HUES64 (cell line): Measurements from ENCODE around the gene RPL28.
A peak's percentile ranks its signal among the peaks of the same experiment; 100 is the strongest.

ENCODE experiments used
- H3K27ac ChIP-seq: 2 replicates; pipeline ENCODE4 v1.7.0; 2013; ENCODE audit warnings: low read depth, low read length, inconsistent platforms
- H3K27me3 ChIP-seq: 2 replicates; pipeline ENCODE4 v1.6.1; 2013; ENCODE audit warnings: mild to moderate bottlenecking, low read length; ENCODE audit not compliant: insufficient read depth
- H3K36me3 ChIP-seq: 2 replicates; pipeline ENCODE4 v1.6.1; 2013; ENCODE audit warnings: mild to moderate bottlenecking, low read length; ENCODE audit not compliant: insufficient read depth
- H3K4me1 ChIP-seq: 2 replicates; pipeline ENCODE4 v1.6.1; 2013; ENCODE audit warnings: mild to moderate bottlenecking, low read length, moderate library complexity; ENCODE audit not compliant: insufficient read depth
- H3K4me3 ChIP-seq: 2 replicates; pipeline ENCODE4 v1.5.1; 2013; ENCODE audit warnings: mild to moderate bottlenecking, low read length, moderate library complexity
- H3K9ac ChIP-seq: 2 replicates; pipeline ENCODE4 v1.6.1; 2013; ENCODE audit warnings: mild to moderate bottlenecking, low read depth, low read length
- H3K9me3 ChIP-seq: 2 replicates; pipeline ENCODE4 v1.6.1; 2013; ENCODE audit warnings: low read depth, low read length; ENCODE audit not compliant: insufficient read depth
- WGBS: fragments of 150-250, 120-280 bp; methylation state at CpG from one replicate; pipeline ENCODE4 v1.1.7; 2013; ENCODE audit warnings: missing lambda C conversion rate; 5-methylcytosine and 5-hydroxymethylcytosine counted together

The RPL28 gene

DNA sequence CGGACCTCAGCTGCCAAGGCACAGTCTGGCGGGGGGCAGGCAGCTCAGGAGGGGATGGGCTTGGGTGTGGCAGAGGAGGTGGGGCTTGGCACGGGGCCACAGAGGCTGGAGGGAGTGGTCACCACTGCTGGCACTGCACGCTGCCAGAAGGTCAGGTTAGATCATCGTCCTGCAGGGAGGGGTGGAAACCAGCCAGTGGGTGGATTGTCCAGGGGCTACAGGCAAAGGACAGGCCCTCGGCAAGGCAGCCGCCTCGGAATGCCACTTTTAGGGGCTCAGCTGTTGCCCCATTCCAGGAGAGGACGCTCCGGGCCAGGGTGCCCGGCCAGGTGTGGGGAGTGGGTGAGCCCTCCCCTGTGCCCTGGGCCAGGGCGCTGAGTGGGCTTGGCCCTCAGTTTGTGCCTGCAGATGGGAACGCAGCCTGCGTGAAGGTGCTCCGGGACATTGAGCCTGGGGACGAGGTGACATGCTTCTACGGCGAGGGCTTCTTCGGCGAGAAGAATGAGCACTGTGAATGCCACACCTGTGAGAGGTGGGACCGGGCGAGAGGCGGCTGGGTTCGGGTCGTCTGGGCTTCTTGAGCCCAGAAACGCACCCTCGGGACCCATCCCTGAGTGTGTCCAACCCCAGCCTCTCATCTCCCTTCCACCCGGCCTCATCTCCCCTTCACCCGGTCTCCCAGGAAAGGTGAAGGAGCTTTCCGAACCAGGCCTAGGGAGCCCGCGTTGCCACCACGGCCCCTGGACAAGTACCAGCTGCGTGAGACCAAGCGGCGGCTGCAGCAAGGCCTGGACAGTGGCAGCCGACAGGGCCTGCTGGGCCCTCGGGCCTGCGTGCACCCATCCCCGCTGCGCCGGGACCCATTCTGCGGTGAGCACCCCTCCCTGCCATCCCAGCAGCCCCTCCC lies 39.7 kb upstream of the RPL28 start:
- peaks cover 28% of the 10 kb centered on the region for H3K4me1 ChIP-seq
- WGBS: 93% methylated on average over 43 of the region's 43 CpGs
- H3K27ac ChIP-seq: 0 out of 2 replicates have a peak overlapping the region, but pooled peaks have one; percentile 18
- H3K36me3 ChIP-seq: peaks cover 21% of the 10 kb centered on the region
- no peaks in the 10 kb centered on the region for H3K9me3 ChIP-seq
- H3K27me3 ChIP-seq: 0 out of 2 replicates have a peak, but pooled peaks cover under 1% of the 10 kb centered on the region
- no peak overlapping the region for H3K4me3 ChIP-seq
- no peak overlapping the region for H3K9ac ChIP-seq

DNA sequence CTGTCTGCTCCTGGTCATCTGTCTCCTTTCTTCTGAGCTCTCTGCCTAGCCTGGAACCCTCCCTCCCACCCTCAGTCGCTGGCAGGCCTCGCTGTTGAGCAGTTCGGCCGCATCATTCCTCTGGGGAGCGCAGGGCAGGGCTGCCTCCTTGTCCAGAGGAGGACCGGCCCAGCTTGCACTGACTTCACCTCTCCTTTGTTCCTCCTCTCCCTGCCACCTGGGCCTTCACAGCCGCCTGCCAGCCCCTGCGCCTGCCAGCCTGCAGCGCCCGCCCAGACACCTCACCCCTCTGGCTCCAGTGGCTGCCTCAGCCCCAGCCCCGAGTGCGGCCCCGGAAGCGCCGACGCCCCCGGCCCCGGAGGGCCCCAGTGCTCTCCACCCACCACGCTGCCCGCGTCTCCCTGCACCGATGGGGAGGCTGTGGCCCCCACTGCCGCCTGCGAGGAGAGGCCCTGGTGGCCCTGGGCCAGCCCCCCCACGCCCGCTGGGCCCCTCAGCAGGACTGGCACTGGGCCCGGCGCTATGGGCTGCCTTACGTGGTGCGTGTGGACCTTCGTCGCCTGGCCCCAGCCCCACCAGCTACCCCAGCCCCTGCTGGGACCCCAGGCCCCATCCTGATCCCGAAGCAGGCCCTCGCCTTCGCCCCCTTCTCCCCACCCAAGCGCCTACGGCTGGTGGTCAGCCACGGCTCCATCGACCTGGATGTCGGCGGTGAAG lies 38.8 kb upstream of the RPL28 start:
- Histone ChIP-seq H3K9me3 (no peaks in the 10 kb centered on the region), H3K27ac (peak overlapping the region; percentile 95; the same call in 1 of the 2 replicates), H3K36me3 (peaks cover 20% of the 10 kb centered on the region), H3K4me1 (peaks cover 22% of the 10 kb centered on the region), H3K4me3 (no peak overlapping the region), H3K27me3 (peaks cover 6% of the 10 kb centered on the region; the same call in 1 of the 2 replicates), H3K9ac (no peak overlapping the region)
- WGBS: 92% methylated on average over 41 of the region's 41 CpGs

DNA sequence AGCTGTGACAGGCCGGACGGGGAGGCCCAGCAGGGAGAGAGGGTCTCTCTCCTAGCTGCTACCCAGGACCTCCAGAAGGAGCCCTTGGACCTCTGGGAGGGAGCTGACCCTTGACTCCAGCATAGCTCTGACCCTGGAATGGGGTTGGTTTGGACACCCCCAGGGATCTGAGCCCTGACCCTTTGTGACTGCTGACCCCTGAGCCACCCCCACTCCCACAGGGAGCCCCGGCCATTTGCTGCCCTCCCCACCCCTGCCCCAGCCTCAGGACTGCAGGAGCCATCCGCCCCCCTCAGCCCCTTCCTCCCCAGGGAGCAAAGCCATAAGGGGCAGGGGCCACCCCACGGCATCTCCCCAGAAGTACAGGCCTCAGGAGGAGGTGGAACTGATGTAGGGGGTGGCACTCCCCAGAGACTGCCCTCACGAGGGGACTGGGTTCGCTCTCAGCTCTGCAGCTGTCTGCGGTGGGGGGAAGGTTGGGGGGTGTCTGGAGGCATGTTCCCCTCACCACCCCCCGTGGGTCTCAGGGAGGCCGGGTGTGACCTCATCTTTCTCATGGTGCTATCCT lies 38.2 kb upstream of the RPL28 start:
- Histone ChIP-seq H3K9ac (no peak overlapping the region; the same call in 1 of the 2 replicates), H3K4me3 (no peak overlapping the region), H3K27me3 (peaks cover 13% of the 10 kb centered on the region), H3K27ac (peak overlapping the region; percentile 95; the same call in 1 of the 2 replicates), H3K4me1 (peaks cover 21% of the 10 kb centered on the region), H3K9me3 (no peaks in the 10 kb centered on the region), H3K36me3 (peaks cover 14% of the 10 kb centered on the region)
- 83% methylated on average over 5 of the region's 10 CpGs for WGBS

DNA sequence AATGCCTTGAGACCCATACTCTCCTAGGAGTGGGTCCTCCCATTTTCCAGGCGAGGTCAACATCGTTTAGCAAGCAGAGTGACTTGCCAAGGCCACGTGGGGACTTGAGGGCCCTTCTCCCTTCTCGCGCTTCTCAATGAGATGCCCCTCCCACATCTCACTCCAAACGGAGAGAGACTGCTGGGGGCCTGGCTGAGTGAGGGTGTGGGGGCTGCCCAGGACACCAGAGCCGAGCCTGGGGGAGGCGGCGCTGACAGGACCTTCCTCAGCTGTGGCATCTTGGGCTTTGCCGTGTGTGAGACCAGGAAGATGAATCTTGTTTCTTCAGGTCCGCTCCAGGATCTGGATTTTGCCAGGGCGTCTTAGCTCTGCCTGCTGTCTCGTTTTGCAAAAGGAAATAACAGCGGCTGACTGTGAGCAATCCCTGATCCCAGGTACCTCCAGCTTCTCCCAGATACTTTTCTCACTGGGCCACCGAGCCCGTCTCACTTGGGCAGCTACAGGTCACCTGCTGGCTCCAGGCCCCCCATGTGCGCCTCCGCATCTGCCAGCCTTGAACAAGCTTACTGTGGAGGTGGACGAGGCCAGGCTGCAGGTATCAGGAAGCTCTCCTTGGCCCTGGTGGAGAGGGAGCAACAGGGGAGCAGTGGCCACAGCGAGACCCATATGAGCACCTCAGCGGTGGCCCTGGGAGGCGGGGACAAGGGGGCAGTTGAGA lies 37.3 kb upstream of the RPL28 start:
- H3K4me1 ChIP-seq: peaks cover 25% of the 10 kb centered on the region
- WGBS: 19% methylated on average over 21 of the region's 22 CpGs
- peak overlapping the region; percentile 95; the same call in 1 of the 2 replicates for H3K27ac ChIP-seq
- no peaks in the 10 kb centered on the region for H3K9me3 ChIP-seq
- peak overlapping the region; percentile 38; the same call in 1 of the 2 replicates for H3K9ac ChIP-seq
- H3K4me3 ChIP-seq: peak overlapping the region; percentile 28
- peaks cover 22% of the 10 kb centered on the region for H3K27me3 ChIP-seq
- H3K36me3 ChIP-seq: peaks cover 4% of the 10 kb centered on the region

DNA sequence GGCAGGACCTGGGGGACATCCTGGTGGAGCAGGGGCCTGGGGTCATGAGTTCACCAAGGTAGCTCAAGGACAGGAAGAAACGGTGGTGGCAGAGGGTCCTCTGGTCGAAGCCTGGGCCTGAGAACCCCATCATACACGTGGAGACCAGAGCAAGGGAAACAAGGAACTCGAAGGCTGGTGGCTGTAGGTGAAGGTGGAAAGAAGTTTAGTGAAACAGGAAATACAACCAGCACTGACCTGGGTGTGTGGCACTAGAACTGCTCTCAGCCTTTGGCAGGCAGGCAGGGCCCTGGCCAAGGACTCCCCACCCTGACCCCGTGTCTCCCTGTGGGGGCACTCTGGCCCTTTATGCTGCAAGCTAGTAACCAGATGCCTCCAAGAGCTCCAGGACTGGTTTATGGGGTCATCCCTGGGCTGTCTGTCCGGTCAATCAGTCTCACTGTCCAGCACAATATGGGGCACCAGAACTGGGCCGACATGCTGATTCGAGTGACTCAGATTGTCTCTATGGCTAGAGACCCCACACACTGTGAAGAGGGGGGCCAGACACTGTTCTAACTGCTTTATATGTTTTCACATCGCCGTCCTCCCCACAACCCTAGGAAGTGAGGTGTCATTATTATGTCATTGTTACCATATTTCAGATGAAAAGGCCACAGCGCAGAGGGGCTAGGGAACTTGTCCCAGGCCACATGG lies 35.0 kb upstream of the RPL28 start:
- 93% methylated on average over 11 of the region's 11 CpGs for WGBS

DNA sequence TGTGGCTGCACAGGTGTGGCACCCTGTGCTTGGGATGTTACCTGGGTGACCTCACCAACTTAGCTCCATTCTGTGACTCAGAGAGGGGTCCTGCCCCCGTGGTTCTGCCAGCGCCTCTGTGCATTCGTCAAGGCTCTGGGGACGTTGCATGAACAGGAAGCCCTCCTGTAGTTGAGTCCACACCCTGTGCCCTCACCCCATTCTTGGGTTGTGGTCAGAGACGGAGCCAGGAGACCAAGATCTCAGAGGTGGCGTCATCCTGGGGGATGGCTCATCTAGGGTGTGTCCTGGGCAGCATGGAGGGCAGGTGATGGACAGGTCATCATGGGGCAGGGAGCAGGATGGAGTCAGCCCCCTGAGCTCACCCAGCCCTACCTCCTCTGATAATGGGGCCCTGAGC lies 33.7 kb upstream of the RPL28 start:
- Histone ChIP-seq H3K9ac (no peak overlapping the region), H3K4me1 (peaks cover 25% of the 10 kb centered on the region), H3K4me3 (no peak overlapping the region), H3K9me3 (no peaks in the 10 kb centered on the region), H3K27me3 (peaks cover 46% of the 10 kb centered on the region), H3K36me3 (no peaks in the 10 kb centered on the region), H3K27ac (no peak overlapping the region)
- 89% methylated on average over 6 of the region's 6 CpGs for WGBS

More for the DNA sequence above, 35.0 kb upstream of the RPL28 start:
- peaks cover 25% of the 10 kb centered on the region for H3K4me1 ChIP-seq
- H3K9ac ChIP-seq: no peak overlapping the region
- no peak overlapping the region for H3K27ac ChIP-seq
- H3K4me3 ChIP-seq: no peak overlapping the region
- H3K9me3 ChIP-seq: no peaks in the 10 kb centered on the region
- H3K36me3 ChIP-seq: no peaks in the 10 kb centered on the region
- peaks cover 38% of the 10 kb centered on the region for H3K27me3 ChIP-seq

DNA sequence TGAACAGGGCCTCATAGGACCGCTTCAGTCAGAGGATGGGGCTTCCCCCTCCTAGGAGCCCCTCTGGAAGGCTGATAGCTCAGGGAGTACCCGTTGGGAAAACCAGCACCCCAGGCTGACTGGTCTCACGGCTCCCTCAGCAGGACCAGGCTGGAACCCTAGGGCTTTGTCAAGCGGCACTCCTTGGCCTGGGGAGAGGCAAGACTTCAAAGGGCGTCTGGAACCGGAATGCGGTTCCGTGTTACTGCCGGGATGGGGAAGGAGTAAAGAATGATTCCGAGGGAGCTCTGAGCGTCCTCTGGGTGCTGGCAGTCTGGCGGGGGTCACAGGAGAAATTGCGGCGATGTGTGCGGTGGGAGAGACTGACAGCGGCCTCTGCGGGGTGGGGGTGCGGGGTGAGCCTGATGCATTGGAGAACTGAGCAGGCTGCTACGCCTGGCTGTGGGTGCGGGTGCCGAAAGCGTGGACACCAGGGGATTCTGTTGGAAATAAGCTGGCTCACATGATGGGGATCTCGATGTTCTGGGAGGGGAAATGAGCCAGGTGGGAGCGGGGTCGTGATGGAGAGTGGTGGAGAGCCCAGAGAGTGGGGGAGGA lies 33.1 kb upstream of the RPL28 start:
- Histone ChIP-seq H3K9ac (no peak overlapping the region), H3K4me1 (peaks cover 25% of the 10 kb centered on the region), H3K4me3 (0 out of 2 replicates have a peak overlapping the region, but pooled peaks have one; percentile 64), H3K27me3 (peaks cover 50% of the 10 kb centered on the region), H3K36me3 (no peaks in the 10 kb centered on the region), H3K9me3 (no peaks in the 10 kb centered on the region), H3K27ac (no peak overlapping the region)
- 73% methylated on average over 25 of the region's 25 CpGs for WGBS

DNA sequence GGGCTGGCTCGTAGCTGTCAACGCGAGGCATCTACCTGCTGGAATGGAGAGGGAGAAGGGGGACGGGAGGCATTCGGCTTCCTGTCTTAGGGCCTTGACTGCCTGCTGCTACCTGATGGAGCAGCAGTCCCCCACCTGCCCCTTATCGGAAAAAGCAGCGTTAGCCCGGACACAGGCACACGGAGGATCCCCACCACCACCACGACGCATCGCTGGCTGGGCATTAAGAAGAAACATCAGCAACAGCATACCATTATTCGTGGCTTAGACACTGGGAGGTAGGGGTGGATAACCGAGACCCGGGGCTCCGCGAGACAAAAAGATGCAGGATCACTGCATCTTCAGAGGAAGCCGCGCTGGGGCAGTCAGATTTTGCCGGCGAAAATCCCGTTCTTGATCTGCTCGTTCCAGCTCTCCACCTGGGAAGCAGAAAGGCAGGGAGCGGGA lies 32.4 kb upstream of the RPL28 start:
- 10% methylated on average over 24 of the region's 24 CpGs for WGBS
- Histone ChIP-seq H3K36me3 (no peaks in the 10 kb centered on the region), H3K9ac (peak overlapping the region; percentile 1; the same call in 1 of the 2 replicates), H3K4me1 (peaks cover 18% of the 10 kb centered on the region), H3K27ac (no peak overlapping the region), H3K4me3 (peak overlapping the region; percentile 64), H3K9me3 (no peaks in the 10 kb centered on the region), H3K27me3 (peaks cover 50% of the 10 kb centered on the region)

DNA sequence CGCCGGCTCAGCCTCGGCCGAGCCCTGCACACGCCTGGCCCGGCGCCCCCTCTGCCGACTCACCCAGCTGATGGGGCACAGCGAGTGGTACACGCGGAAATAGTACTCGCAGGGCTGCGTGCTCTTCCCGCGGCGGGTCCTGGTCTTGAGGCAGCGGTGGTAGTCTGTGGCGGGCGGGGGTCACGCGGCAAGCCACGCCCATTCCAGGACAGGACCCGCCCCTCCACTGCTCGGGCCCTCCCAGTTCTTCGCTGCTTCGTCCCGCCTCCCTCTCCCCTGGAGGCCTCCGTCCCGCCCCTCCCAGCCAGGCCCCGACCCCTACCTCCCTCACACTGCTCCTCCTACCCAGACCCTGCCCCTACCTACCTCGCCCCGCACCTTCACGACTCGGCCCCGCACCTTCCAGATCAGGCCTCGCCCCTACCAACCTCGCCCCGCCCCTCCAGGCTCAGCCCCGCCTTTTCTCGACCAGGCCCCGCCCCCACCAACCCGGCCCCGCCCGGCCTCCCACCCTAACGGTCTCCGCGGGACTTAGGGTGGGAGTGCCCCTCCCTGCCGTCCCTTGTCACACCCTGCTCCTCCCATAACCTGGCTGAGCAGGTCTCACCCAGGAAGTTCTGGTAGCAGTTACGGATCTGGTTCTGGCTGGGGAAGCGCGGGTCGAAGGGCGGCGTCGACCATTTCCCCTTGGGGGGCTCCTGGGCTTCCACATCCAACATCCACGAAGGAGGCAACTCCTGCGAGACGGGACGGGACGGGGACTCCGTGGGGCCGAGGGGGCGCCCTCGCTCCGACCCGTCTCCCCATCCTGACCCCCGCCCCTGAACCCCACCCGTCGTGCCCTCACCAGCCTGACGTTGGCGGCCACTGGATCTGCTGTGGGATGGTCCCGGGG lies 31.7 kb upstream of the RPL28 start:
- WGBS: 2% methylated on average over 72 of the region's 72 CpGs
- H3K4me3 ChIP-seq: peak overlapping the region; percentile 64
- H3K27me3 ChIP-seq: peaks cover 50% of the 10 kb centered on the region
- no peaks in the 10 kb centered on the region for H3K9me3 ChIP-seq
- H3K36me3 ChIP-seq: no peaks in the 10 kb centered on the region
- H3K9ac ChIP-seq: peak overlapping the region; percentile 1; the same call in 1 of the 2 replicates
- 0 out of 2 replicates have a peak, but pooled peaks cover 11% of the 10 kb centered on the region for H3K4me1 ChIP-seq
- H3K27ac ChIP-seq: no peak overlapping the region
